NCI-H2196 treated with DMSO at 0.1 percent for 48 hours (cell line): Measurements from ENCODE around the gene GRID1.

Experiments used
- DNase-seq: peaks from one replicate; lab custom pipeline; 2025; ENCODE audit not compliant: unreplicated experiment; lab: John Stamatoyannopoulos, UW

Gene GRID1

DNA sequence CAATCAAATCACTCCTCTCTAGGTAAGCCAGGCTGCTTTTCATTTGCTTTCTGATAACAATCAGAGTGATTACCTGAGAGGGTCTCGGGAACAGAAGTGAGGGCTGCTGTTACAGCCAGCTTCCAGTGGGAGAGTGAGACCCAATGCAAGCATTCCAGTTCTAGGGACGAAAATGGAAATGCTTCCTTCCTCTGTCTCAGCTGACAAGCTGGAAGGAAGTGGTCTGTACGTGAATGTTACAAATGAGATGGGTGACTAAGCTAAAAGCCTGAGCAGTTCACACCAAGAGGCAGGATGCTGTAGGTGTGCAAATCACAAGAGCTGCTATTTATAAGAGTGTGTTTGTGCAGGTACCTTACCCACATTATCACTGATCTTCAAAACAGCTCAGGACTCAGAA, 772.4 kb downstream of the GRID1 start:
- no peak for DNase-seq

DNA sequence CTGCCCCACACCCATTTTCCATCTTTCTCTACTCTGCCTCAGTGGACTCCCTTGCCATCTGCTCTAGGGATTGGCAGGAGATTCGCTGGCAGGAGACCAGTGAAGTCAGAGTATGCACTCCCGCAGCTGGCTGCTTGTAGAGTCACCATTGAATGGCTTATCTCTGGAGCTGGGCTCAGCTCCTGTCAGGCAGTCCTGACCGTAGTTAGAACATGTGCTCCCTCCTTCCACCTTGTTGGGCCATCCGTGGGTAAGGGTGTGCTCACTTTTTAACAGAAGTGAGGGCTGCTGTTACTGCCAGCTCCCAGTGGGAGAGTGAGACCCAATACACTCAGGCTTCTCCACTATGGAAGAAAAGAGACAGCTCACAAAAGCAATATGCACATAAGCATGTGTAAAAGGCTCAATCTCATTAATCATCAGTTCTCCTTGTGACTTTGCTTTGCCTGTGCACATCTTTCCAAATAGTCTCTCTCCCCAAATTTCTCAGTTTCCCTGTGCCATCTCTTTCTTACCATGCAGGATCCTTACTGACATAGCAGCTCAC, 773.3 kb downstream of the GRID1 start:
- DNase-seq: no peak

DNA sequence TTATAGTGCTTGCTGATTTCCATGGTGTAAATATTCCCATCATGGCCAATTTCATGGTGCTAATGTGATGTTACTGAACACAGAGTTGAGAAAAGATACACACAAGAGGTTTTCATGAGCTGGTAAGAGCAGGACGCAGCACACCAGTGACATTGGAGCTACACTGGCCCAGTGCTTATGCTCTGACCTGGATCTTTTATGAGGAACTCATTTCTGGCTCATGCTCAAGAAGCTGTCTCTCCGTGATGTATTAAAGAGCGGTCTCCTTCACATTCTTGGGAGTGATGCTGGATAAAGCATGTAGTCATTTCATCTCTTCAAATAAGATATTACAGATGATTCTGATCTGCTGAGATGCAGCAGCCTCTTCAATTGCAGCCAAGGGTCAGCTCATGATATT, 785.2 kb downstream of the GRID1 start:
- DNase-seq: no peak

DNA sequence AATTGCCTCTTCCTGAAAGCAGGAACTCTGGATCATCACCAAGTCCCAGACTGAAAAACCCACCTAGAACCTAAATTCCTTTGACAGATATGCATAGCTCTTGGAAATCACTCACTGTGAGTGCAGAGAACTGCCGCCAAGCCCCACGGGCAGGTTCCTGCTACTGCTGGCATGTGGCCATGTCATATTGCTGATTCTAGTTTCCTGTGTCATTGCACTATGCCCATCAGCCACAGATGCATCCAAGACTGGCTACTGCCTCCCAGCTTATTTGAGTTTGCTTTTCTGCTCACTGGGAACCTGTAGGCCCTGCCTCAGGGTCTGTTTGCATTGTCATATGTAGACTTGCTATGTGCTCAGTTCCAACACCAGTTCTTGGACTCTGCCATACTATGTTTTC, 786.0 kb downstream of the GRID1 start:
- no peak for DNase-seq

DNA sequence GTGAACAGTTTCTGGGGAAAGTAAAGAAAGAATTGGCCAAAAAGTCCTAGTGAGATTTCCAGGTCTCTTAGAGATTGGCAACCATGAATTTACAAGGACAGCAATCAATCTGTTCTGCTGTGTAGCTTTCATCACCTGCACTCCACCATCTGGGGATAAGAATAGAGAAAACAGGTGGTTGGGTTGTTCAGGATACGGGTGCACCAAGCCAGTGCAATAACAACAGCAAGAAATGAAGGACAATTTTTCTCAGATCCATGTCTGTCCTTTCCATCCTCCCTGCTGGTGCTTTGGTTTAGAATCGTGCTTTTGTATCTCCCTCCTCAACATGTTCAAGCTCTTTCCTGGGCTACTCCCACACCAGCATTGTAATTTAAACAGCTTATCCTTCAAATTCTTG, 787.7 kb downstream of the GRID1 start:
- DNase-seq: no peak

DNA sequence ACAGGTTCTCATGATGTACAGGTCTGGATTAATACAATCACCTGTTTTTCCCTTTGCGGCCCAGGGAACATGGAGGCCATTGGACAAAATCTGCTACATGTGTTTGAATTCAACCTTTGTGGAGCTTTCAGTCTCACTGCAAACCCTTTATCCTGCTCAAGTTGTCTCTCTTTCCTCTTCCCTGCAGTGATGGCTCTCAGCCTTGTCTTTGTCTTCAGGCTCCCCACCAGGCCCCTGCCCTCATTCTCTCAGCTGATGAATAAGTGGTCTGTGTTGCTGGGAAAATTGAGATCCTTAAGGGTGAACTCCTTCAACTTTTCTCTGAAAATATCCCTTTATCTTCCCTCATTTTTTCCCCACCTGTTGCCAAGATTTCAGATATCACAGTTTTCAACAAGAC, 791.2 kb downstream of the GRID1 start:
- DNase-seq: no peak

DNA sequence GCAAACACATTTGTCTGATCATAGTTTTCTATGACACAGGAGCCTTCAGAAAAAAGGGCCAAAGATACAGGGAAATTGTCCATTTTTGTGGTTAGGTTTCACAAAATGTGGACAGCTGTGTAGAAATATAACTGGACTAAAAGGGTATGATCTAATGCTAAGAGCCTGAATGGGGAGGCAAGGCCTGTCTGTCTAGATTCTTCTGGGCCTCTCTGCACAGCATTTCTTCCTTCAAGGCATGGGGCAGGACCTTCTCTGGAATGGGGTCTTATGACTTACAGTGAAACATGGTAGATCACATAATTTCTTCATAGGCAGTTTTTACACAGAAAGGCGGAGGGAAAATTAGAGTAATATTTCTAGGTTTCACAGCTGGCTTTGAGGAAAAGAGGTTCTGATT, 795.7 kb downstream of the GRID1 start:
- no peak for DNase-seq

DNA sequence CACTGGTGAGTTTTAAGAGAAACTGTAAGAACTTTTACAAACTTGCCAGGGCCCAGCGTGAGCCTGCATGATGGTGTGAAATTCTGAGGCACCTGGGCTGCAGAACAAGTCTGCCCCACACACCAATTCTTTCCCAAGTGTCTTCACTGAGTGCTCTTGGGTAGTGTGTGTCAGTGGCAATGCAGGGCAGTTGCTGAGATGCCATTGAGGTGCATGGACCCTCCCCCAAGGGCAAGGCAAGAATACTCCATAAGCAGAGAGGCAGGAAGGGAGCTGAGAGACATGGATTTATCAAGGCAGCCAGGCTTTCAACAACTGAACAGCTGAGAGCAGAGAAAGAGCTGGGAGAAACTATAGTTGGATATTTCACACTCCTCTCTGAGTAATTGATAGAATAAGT, 801.2 kb downstream of the GRID1 start:
- no peak for DNase-seq

DNA sequence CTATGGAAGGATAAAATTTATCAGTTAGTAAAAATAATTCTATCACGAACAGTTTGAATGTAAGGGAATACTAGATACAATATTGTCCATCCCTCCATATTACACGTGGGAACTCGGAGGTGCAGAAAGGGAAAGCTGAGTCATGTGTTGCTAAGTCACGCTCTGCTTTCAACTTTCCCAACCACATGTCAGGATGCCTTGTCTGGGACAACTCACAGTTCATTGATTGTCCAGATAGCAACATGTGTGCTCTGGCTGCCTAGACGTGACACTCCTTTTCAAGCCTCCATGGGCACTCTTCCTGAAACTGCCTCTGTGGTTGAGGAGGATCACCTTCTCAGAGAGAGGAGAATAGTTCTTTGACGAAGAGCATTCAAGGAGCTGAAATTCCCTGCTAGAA, 808.1 kb downstream of the GRID1 start:
- no peak for DNase-seq

DNA sequence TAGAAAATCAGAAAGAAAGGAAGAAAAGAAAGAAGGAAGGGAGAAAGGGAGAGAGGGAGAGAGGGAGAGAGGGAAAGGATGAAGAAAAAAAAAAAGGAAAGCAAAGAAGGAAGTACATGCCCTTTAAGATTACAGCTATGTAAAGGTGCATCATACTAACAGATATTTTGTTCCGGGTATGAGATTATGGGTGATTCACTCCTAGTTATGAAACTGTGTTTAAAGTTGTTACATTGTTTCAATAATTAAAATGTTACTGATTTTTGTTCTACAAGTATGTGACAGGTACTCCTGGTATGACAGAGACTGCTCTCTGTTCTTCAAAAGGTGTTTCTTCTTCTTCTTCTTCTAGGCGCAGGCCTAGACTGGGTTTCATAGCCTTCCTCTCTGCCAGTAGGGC, 808.9 kb downstream of the GRID1 start:
- no peak for DNase-seq

DNA sequence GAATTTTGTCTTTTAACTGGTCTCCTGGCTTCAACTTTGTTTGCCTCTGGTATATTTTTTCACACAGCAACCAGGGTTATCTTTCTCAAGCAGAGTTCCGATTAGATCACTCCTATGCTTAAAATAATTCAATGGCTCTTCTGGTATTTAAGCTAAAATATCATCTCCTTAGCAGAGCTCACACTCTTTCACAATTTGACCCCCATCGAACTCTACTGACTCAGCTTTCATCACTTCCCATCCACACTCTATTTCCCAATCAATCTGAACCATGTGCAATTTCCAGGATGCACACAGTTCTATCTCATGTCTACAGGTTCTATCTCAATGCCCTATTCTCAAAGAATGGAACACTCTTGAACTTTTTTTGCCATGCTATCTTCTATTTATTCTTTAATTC, 809.5 kb downstream of the GRID1 start:
- no peak for DNase-seq
